ENCODE data around the gene RFX2.

RFX2 gene

GRCh38 chr19:5943623-5944022 lies 166.7 kb downstream of the RFX2 start:
- H3K27ac ChIP-seq (ENCODE audit: low read depth, low read length), result no peak overlapping the region
- H3K9me3 ChIP-seq (ENCODE audit: control insufficient read depth, insufficient read depth, low read length), result no peaks in the 10 kb centered on the region
- no peaks in the 10 kb centered on the region for H3F3A ChIP-seq (ENCODE audit: control insufficient read depth, insufficient read depth)
- no peaks in the 10 kb centered on the region for H3K9me2 ChIP-seq (replicated peaks; ENCODE audit: control insufficient read depth, low read length)
- H3K4me3 ChIP-seq (ENCODE audit: low read length), result no peak overlapping the region
- no peaks in the 10 kb centered on the region for H3K4me1 ChIP-seq (ENCODE audit: control insufficient read depth, low read length)
- H3K27me3 ChIP-seq (ENCODE audit: control insufficient read depth, low read length), result no peaks in the 10 kb centered on the region
- H3K79me2 ChIP-seq (ENCODE audit: control insufficient read depth, low read length), result peaks cover 72% of the 10 kb centered on the region
- no peak overlapping the region for H3K4me2 ChIP-seq (ENCODE audit: low read length)
- H4K20me1 ChIP-seq (ENCODE audit: control insufficient read depth, insufficient read depth, low read depth, low read length), result peaks cover 12% of the 10 kb centered on the region; the same call in 1 of the 2 replicates
- TF ChIP-seq CTCF (IDR thresholded peaks at IDR 0.05; ENCODE audit: low read depth, low read length, poor library complexity, severe bottlenecking) (no peak), EZH2phosphoT487 (IDR thresholded peaks at IDR 0.05; ENCODE audit: borderline replicate concordance, low read length) (no peak)
- peaks cover 42% of the 10 kb centered on the region for H3K36me3 ChIP-seq (ENCODE audit: control insufficient read depth, low read length)

Data from DOHH2 (cell line).